ENCODE data around the gene PDS5B. TPM values are rescaled to one million over a fixed set of nuclear protein-coding genes. Genes with fewer than 3 reads are reported as not detected.
A peak's percentile ranks its signal among the peaks of the same experiment; 100 is the strongest.

The PDS5B gene
- total and polyA plus RNA-seq, 10 of the 15 experiments (the other 5 are each of a cell fraction or from before 2014, with no cell fraction given) = 15.4 to 55.3 (median 30.7) TPM

DNA sequence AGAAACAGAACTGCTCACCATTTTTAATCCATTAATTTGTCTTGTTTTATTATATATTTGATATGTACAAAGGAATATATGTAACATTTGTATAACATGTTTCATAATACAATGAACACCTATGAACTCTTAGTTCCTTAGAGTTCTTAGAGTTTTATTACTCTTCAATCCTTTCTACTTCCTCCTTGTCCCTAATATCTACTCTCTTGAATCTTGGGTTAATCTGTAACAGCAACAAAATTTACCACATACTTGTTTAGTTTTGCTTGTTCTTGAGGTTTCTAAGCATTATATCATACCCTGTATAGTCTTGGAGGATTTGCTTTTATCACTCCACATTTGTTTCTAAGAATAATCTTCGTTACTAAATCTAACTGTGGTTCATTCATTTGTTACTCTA is 151.4 kb downstream of the PDS5B start:
- Histone ChIP-seq H3K27me3 (replicated peaks in 1 of 2; ENCODE audit: control insufficient read depth in 2 of 2, insufficient read depth in 2 of 2, low read length in 1 of 2) (no peaks in the 10 kb centered on the region), H3K4me2 (ENCODE audit: control insufficient read depth, insufficient read depth) (peak overlapping the region; percentile 83), H3K9ac (ENCODE audit: control insufficient read depth, insufficient read depth, low read length) (peak overlapping the region; percentile 67), H2AFZ (ENCODE audit: control insufficient read depth, low read depth, low read length) (peak overlapping the region; percentile 42), H3K4me1 (ENCODE audit: control insufficient read depth, insufficient read depth, low read length) (no peaks in the 10 kb centered on the region), H3K4me3 (no peak overlapping the region), H3K79me2 (ENCODE audit: control insufficient read depth, insufficient read depth, low read length) (no peaks in the 10 kb centered on the region; the same call in none of the 2 replicates), H3K9me3 (replicated peaks; ENCODE audit: control insufficient read depth, insufficient read depth, low read length) (no peaks in the 10 kb centered on the region; the same call in 2 of the 3 replicates), H3K36me3 (ENCODE audit: control insufficient read depth in 2 of 2, insufficient read depth in 2 of 2, low read length in 1 of 2) (peaks cover 0 to 8% of the 10 kb centered on the region in 2 experiments; a peak in 2 of 4 replicates), H3K27ac (ENCODE audit: control insufficient read depth, insufficient read depth) (peak overlapping the region; percentile 90), H4K20me1 (ENCODE audit: control insufficient read depth, insufficient read depth) (no peaks in the 10 kb centered on the region)
- ATAC-seq = peak; percentile 83
- DNase-seq (ENCODE audit: low read depth, low spot score) = no peak
- 93% methylated on average over 1 of the region's 1 CpG for WGBS (ENCODE audit: insufficient coverage, insufficient replicate concordance, low lambda C conversion rate, missing lambda C conversion rate)
- no TSS peak for BruUV-seq (replicated peaks)
- POLR2A ChIA-PET = interaction anchor here (0.6 to 1.2 kb wide), 4 partner anchors 31 to 166 kb away, joined by 3 to 4 read pairs (median 4); no protein-coding TSS in a partner anchor
- TF ChIP-seq NBN (IDR thresholded peaks at IDR 0.05) (0 out of 2 replicates have a peak, but pooled peaks have one; percentile 4), MYC (IDR thresholded peaks at IDR 0.05; ENCODE audit: insufficient read depth, insufficient read length, insufficient replicate concordance, low read length, severe bottlenecking) (no peak)
- intact Hi-C loops (cut with micrococcal nuclease; ENCODE audit: unreplicated experiment) (loop anchor here (1.0 to 5.0 kb wide), 2 partner anchors 150 to 805 kb away; partner anchors contain the start of gene PDS5B), in situ Hi-C loops (cut with MboI) (no loop called here)
- RAD21 ChIA-PET (ENCODE audit: unreplicated experiment) = interaction anchor here (0.7 to 1.8 kb wide), 23 partner anchors 9 to 806 kb away, joined by 3 to 9 read pairs (median 4); partner anchors contain the start of genes BRCA2, N4BP2L2 and ZAR1L
- CTCF ChIA-PET = interaction anchor here (1.0 to 1.8 kb wide), 5 partner anchors 69 to 280 kb away, joined by 3 to 8 read pairs (median 4); no protein-coding TSS in a partner anchor
- peak; percentile 70 for FAIRE-seq
- SMC1A ChIA-PET (ENCODE audit: uncharacterized antibody, unreplicated experiment) = interaction anchor here (0.8 to 3.6 kb wide), 20 partner anchors 8 to 805 kb away, joined by 3 to 29 read pairs (median 4); partner anchors contain the start of genes BRCA2 and ZAR1L

DNA sequence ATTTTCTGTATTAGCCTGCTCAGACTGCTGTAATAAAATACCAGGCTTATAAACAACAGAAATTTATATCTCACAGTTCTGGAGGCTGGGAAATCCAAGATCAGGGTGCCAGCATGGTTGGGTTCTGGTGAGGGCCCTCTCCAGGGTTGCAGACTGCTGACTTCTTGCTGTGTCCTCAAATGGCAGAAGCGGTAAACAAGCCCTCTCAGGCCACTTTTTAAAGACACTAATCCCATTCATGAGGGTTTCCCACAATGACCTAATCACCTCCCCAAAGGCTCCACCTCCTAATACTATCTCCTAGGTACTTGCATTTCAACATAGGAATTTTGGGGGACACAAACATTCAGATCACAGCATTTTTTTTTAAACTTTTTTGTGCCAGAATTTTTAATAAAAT is 159.3 kb downstream of the PDS5B start:
- TF ChIP-seq, protein P1, sequence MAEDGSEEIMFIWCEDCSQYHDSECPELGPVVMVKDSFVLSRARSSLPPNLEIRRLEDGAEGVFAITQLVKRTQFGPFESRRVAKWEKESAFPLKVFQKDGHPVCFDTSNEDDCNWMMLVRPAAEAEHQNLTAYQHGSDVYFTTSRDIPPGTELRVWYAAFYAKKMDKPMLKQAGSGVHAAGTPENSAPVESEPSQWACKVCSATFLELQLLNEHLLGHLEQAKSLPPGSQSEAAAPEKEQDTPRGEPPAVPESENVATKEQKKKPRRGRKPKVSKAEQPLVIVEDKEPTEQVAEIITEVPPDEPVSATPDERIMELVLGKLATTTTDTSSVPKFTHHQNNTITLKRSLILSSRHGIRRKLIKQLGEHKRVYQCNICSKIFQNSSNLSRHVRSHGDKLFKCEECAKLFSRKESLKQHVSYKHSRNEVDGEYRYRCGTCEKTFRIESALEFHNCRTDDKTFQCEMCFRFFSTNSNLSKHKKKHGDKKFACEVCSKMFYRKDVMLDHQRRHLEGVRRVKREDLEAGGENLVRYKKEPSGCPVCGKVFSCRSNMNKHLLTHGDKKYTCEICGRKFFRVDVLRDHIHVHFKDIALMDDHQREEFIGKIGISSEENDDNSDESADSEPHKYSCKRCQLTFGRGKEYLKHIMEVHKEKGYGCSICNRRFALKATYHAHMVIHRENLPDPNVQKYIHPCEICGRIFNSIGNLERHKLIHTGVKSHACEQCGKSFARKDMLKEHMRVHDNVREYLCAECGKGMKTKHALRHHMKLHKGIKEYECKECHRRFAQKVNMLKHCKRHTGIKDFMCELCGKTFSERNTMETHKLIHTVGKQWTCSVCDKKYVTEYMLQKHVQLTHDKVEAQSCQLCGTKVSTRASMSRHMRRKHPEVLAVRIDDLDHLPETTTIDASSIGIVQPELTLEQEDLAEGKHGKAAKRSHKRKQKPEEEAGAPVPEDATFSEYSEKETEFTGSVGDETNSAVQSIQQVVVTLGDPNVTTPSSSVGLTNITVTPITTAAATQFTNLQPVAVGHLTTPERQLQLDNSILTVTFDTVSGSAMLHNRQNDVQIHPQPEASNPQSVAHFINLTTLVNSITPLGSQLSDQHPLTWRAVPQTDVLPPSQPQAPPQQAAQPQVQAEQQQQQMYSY (CRISPR knock-in tag; IDR thresholded peaks at IDR 0.05) = no peak
- TF ChIP-seq GATAD2B (conservative IDR thresholded peaks at IDR 0.05; ENCODE audit: low read depth) (no peak), ASH2L (IDR thresholded peaks at IDR 0.05; ENCODE audit: borderline replicate concordance, low read depth) (no peak), ZNF622 (IDR thresholded peaks at IDR 0.05) (no peak)
- TF ChIP-seq, protein P2, sequence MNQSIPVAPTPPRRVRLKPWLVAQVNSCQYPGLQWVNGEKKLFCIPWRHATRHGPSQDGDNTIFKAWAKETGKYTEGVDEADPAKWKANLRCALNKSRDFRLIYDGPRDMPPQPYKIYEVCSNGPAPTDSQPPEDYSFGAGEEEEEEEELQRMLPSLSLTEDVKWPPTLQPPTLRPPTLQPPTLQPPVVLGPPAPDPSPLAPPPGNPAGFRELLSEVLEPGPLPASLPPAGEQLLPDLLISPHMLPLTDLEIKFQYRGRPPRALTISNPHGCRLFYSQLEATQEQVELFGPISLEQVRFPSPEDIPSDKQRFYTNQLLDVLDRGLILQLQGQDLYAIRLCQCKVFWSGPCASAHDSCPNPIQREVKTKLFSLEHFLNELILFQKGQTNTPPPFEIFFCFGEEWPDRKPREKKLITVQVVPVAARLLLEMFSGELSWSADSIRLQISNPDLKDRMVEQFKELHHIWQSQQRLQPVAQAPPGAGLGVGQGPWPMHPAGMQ (IDR thresholded peaks at IDR 0.05; ENCODE audit: borderline replicate concordance) = no peak
- Histone ChIP-seq H3K27me3 (replicated peaks in 1 of 2; ENCODE audit: control insufficient read depth in 2 of 2, insufficient read depth in 2 of 2, low read length in 1 of 2) (no peaks in the 10 kb centered on the region), H3K36me3 (ENCODE audit: control insufficient read depth in 2 of 2, insufficient read depth in 2 of 2, low read length in 1 of 2) (peaks cover 3 to 16% of the 10 kb centered on the region in 2 experiments), H3K4me2 (ENCODE audit: control insufficient read depth, insufficient read depth) (no peak overlapping the region), H3K4me1 (ENCODE audit: control insufficient read depth, insufficient read depth, low read length) (peaks cover 4% of the 10 kb centered on the region; the same call in 1 of the 2 replicates), H3K79me2 (ENCODE audit: control insufficient read depth, insufficient read depth, low read length) (no peaks in the 10 kb centered on the region), H4K20me1 (ENCODE audit: control insufficient read depth, insufficient read depth) (no peaks in the 10 kb centered on the region), H2AFZ (ENCODE audit: control insufficient read depth, low read depth, low read length) (no peak overlapping the region), H3K9me3 (replicated peaks; ENCODE audit: control insufficient read depth, insufficient read depth, low read length) (no peaks in the 10 kb centered on the region), H3K27ac (ENCODE audit: control insufficient read depth, insufficient read depth) (no peak overlapping the region; the same call in 1 of the 2 replicates), H3K9ac (ENCODE audit: control insufficient read depth, insufficient read depth, low read length) (no peak overlapping the region), H3K4me3 (no peak overlapping the region)
- FAIRE-seq (no peak), ATAC-seq (peak; percentile 28; the same call in 1 of the 3 replicates), DNase-seq (ENCODE audit: low read depth, low spot score) (no peak)
- in situ Hi-C loops (cut with MboI) = no loop called here
- RAD21 ChIA-PET (ENCODE audit: unreplicated experiment) = interaction anchor here (2.4 kb wide), 1 partner anchor 9 kb away, joined by 8 read pairs; no protein-coding TSS in a partner anchor
- CTCF ChIA-PET = interaction anchor here (0.6 to 2.2 kb wide), 4 partner anchors 9 to 481 kb away, joined by 3 to 8 read pairs (median 4); no protein-coding TSS in a partner anchor
- intact Hi-C loops (cut with micrococcal nuclease; ENCODE audit: unreplicated experiment) = no loop called here
- WGBS (ENCODE audit: insufficient coverage, insufficient replicate concordance, low lambda C conversion rate, missing lambda C conversion rate) = 100% methylated on average over 1 of the region's 1 CpG
- BruUV-seq (replicated peaks) = no TSS peak
- POLR2A ChIA-PET = no interaction called here
- SMC1A ChIA-PET (ENCODE audit: uncharacterized antibody, unreplicated experiment) = interaction anchor here (1.5 to 2.3 kb wide), 2 partner anchors 9 to 12 kb away, joined by 3 to 8 read pairs; no protein-coding TSS in a partner anchor

Data from GM12878 (cell line).